ENCODE results near the gene LYST.

The LYST gene

GRCh38 chr1:235735621-235736020, 131.1 kb downstream of the LYST start:
- DNase-seq (ENCODE audit: extremely low spot score): no peak
- CTCF ChIA-PET: no interaction called here
- POLR2A ChIA-PET: no interaction called here
- TF ChIP-seq CTCF (IDR thresholded peaks at IDR 0.05; ENCODE audit: control extremely low read depth, extremely low read depth, low read depth, missing control alignments): no peak

- POLR2A ChIA-PET: no interaction called here
- TF ChIP-seq CTCF (IDR thresholded peaks at IDR 0.05; ENCODE audit: control extremely low read depth, extremely low read depth, low read depth, missing control alignments): no peak
- CTCF ChIA-PET: no interaction called here
- no peak for DNase-seq (ENCODE audit: extremely low spot score)
Observed at GRCh38 chr1:235734335-235734734, 132.4 kb downstream of the LYST start.

- CTCF ChIA-PET: interaction anchor here (1.2 to 2.6 kb wide), 5 partner anchors 13 to 242 kb away, joined by 3 to 7 read pairs (median 6); partner anchors contain the start of gene B3GALNT2
- no peak for DNase-seq (ENCODE audit: extremely low spot score)
- no peak for TF ChIP-seq CTCF (IDR thresholded peaks at IDR 0.05; ENCODE audit: control extremely low read depth, extremely low read depth, low read depth, missing control alignments)
- POLR2A ChIA-PET: no interaction called here
Observed at GRCh38 chr1:235730007-235730406, 136.7 kb downstream of the LYST start.

- CTCF ChIA-PET: no interaction called here
- no peak for TF ChIP-seq CTCF (IDR thresholded peaks at IDR 0.05; ENCODE audit: control extremely low read depth, extremely low read depth, low read depth, missing control alignments)
- POLR2A ChIA-PET: no interaction called here
- DNase-seq (ENCODE audit: extremely low spot score): no peak
Observed at GRCh38 chr1:235726557-235726956, 140.1 kb downstream of the LYST start.

GRCh38 chr1:235725434-235725833, 141.3 kb downstream of the LYST start:
- ChIA-PET CTCF (interaction anchor here (1.1 kb wide), 1 partner anchor 59 kb away, joined by 3 read pairs; no protein-coding TSS in a partner anchor), POLR2A (no interaction called here)
- TF ChIP-seq CTCF (IDR thresholded peaks at IDR 0.05; ENCODE audit: control extremely low read depth, extremely low read depth, low read depth, missing control alignments): no peak

GRCh38 chr1:235724730-235725129, 142.0 kb downstream of the LYST start:
- POLR2A ChIA-PET: no interaction called here
- CTCF ChIA-PET: interaction anchor here (1.1 kb wide), 1 partner anchor 59 kb away, joined by 3 read pairs; no protein-coding TSS in a partner anchor
- no peak for TF ChIP-seq CTCF (IDR thresholded peaks at IDR 0.05; ENCODE audit: control extremely low read depth, extremely low read depth, low read depth, missing control alignments)
- no peak for DNase-seq (ENCODE audit: extremely low spot score)

More at GRCh38 chr1:235725434-235725833, 141.3 kb downstream of the LYST start:
- DNase-seq (ENCODE audit: extremely low spot score): no peak

GRCh38 chr1:235722858-235723257, 143.8 kb downstream of the LYST start:
- ChIA-PET POLR2A (no interaction called here), CTCF (no interaction called here)
- TF ChIP-seq CTCF (IDR thresholded peaks at IDR 0.05; ENCODE audit: control extremely low read depth, extremely low read depth, low read depth, missing control alignments): no peak
- no peak for DNase-seq (ENCODE audit: extremely low spot score)

All from GM10248 (cell line).